H1 (cell line): ENCODE measurements around the gene STH. TPM values are rescaled to one million over a fixed set of nuclear protein-coding genes. Genes with fewer than 3 reads are reported as not detected.

ENCODE experiments used
- CTCF ChIA-PET: fragments of 300-600 bp; sonication (Branson Sonifier 250); formaldehyde crosslinking; loops from one replicate; lab custom pipeline; 2021; ENCODE audit not compliant: partially characterized antibody; lab: Charles Lee
- POLR2A ChIA-PET: fragments of 300-600 bp; sonication (Branson Sonifier 250); formaldehyde crosslinking; loops from one replicate; lab custom pipeline; 2021; ENCODE audit warnings: inconsistent platforms; ENCODE audit not compliant: partially characterized antibody; lab: Charles Lee
- DNase-seq, 2 experiments: peaks; one replicate each; pipeline versions ENCODE4 v3.0.0 to v3.0.0-alpha.2; 2010 to 2022; ENCODE audit warnings: low spot score in 2 of 2, low read depth in 1 of 2, mixed read lengths in 1 of 2
- FAIRE-seq: peaks from 2 replicates; lab custom pipeline; 2011; peaks lifted over from hg19 to GRCh38; lab: Jason Lieb, UNC
- H2AFZ ChIP-seq: 2 replicates; pipeline ENCODE4 v1.8.1; 2012; ENCODE audit warnings: low read length, inconsistent platforms
- H2AK5ac ChIP-seq: 2 replicates; pipeline ENCODE4 v1.6.1; 2013; ENCODE audit warnings: low read depth, low read length
- H2BK120ac ChIP-seq: replicated peaks from 2 replicates; pipeline ENCODE3; 2013; ENCODE audit warnings: low read depth, low read length, inconsistent platforms
- H2BK12ac ChIP-seq: 2 replicates; pipeline ENCODE4 v1.6.1; 2013; ENCODE audit warnings: low read depth, low read length
- H2BK15ac ChIP-seq: 2 replicates; pipeline ENCODE4 v1.6.1; 2013; ENCODE audit warnings: low read length
- H2BK20ac ChIP-seq: 2 replicates; pipeline ENCODE4 v1.6.1; 2013; ENCODE audit warnings: low read length
- H2BK5ac ChIP-seq: 2 replicates; pipeline ENCODE4 v1.6.1; 2013; ENCODE audit warnings: low read depth, low read length
- H3K14ac ChIP-seq: 2 replicates; pipeline ENCODE4 v1.6.1; 2013; ENCODE audit warnings: inconsistent platforms; ENCODE audit not compliant: insufficient read length
- H3K18ac ChIP-seq: 2 replicates; pipeline ENCODE4 v1.6.1; 2013; ENCODE audit warnings: low read length; ENCODE audit errors: extremely low read depth
- H3K23ac ChIP-seq: 2 replicates; pipeline ENCODE4 v1.6.1; 2013; ENCODE audit warnings: inconsistent platforms; ENCODE audit not compliant: insufficient read length
- H3K23me2 ChIP-seq: 2 replicates; pipeline ENCODE4 v1.6.1; 2013; ENCODE audit warnings: low read depth, low read length
- H3K27ac ChIP-seq: 2 replicates; pipeline ENCODE4 v1.6.1; 2011; ENCODE audit warnings: low read depth, low read length, inconsistent platforms
- H3K27me3 ChIP-seq, 4 experiments: replicated peaks in 1 of 4; 1 replicate in 1 of 4; 2 replicates in 3 of 4; pipeline versions ENCODE4 v1.6.1 to v1.8.1; 2011 to 2013; ENCODE audit warnings: low read length in 3 of 4, mild to moderate bottlenecking in 3 of 4, inconsistent platforms in 2 of 4, mixed read lengths in 2 of 4, moderate library complexity in 1 of 4; ENCODE audit not compliant: control insufficient read depth in 3 of 4, insufficient read depth in 3 of 4; ENCODE audit errors: extremely low read depth in 1 of 4
- H3K36me3 ChIP-seq, 4 experiments: 2 replicates each; pipeline versions ENCODE4 v1.6.1 to v1.8.1; 2011 to 2013; ENCODE audit warnings: mild to moderate bottlenecking in 4 of 4, low read length in 3 of 4, moderate library complexity in 2 of 4, control low read depth in 1 of 4, inconsistent platforms in 1 of 4; ENCODE audit not compliant: insufficient read depth in 4 of 4, control insufficient read depth in 2 of 4
- H3K4ac ChIP-seq: replicated peaks from 2 replicates; pipeline ENCODE3; 2013; ENCODE audit warnings: low read length, low read depth, mixed read lengths, inconsistent platforms; ENCODE audit not compliant: insufficient read length
- H3K4me1 ChIP-seq, 4 experiments: replicated peaks in 1 of 4; 1 replicate in 1 of 4; 2 replicates in 3 of 4; pipeline versions ENCODE4 v1.6.1 to v1.8.1; 2011 to 2013; ENCODE audit warnings: low read length in 3 of 4, inconsistent platforms in 2 of 4, mixed read lengths in 1 of 4; ENCODE audit not compliant: insufficient read depth in 4 of 4, control insufficient read depth in 3 of 4
- H3K4me2 ChIP-seq, 2 experiments: 2 replicates each; pipeline versions ENCODE4 v1.6.1 to v1.8.1; 2011 to 2013; ENCODE audit warnings: low read depth in 2 of 2, low read length in 2 of 2, control low read depth in 1 of 2, inconsistent platforms in 1 of 2, mild to moderate bottlenecking in 1 of 2; ENCODE audit not compliant: insufficient read depth in 1 of 2
- H3K4me3 ChIP-seq, 4 experiments: fragments of 200-600, 300-600 bp in 1 of 4; sonication (generic), shearing (Covaris generic), sonication (Bioruptor Twin) in 1 of 4; 2 replicates each; pipeline versions ENCODE4 v1.5.1 to v1.8.1; 2011 to 2016; ENCODE audit warnings: low read length in 4 of 4, low read depth in 3 of 4, control low read depth in 2 of 4, inconsistent platforms in 2 of 4, mild to moderate bottlenecking in 2 of 4, mixed read lengths in 1 of 4, moderate library complexity in 1 of 4; ENCODE audit not compliant: insufficient read depth in 2 of 4; ENCODE audit errors: extremely low read depth in 1 of 4
- H3K56ac ChIP-seq: replicated peaks from 2 replicates; pipeline ENCODE3; 2013; ENCODE audit warnings: low read depth, mild to moderate bottlenecking, mixed read lengths, low read length, inconsistent platforms; ENCODE audit not compliant: insufficient read length
- H3K79me1 ChIP-seq: 2 replicates; pipeline ENCODE4 v1.6.1; 2013; ENCODE audit warnings: low read depth, low read length, control low read depth
- H3K79me2 ChIP-seq, 2 experiments: 2 replicates each; pipeline versions ENCODE4 v1.6.1 to v1.8.1; 2012 to 2013; ENCODE audit warnings: low read length in 2 of 2, mild to moderate bottlenecking in 2 of 2, inconsistent platforms in 1 of 2; ENCODE audit not compliant: insufficient read depth in 2 of 2, control insufficient read depth in 1 of 2
- H3K9ac ChIP-seq, 4 experiments: replicated peaks in 1 of 4; 1 replicate in 1 of 4; 2 replicates in 3 of 4; pipeline versions ENCODE4 v1.6.1 to v1.8.1; 2011 to 2013; ENCODE audit warnings: low read depth in 3 of 4, low read length in 3 of 4, control low read depth in 2 of 4, mild to moderate bottlenecking in 2 of 4, moderate library complexity in 2 of 4, inconsistent platforms in 1 of 4; ENCODE audit errors: extremely low read depth in 1 of 4
- H3K9me3 ChIP-seq, 2 experiments: 2 replicates each; pipeline versions ENCODE4 v1.6.1 to v1.8.1; 2012 to 2013; ENCODE audit warnings: mild to moderate bottlenecking in 2 of 2, moderate library complexity in 2 of 2, control low read depth in 1 of 2, inconsistent platforms in 1 of 2, low read depth in 1 of 2, low read length in 1 of 2, mixed read lengths in 1 of 2; ENCODE audit not compliant: insufficient read depth in 2 of 2
- H4K20me1 ChIP-seq, 2 experiments: replicated peaks in 1 of 2; 2 replicates each; pipeline versions ENCODE3 to v1.8.1; 2011 to 2013; ENCODE audit warnings: inconsistent platforms in 2 of 2, low read length in 2 of 2, mild to moderate bottlenecking in 1 of 2; ENCODE audit not compliant: insufficient read depth in 2 of 2, control insufficient read depth in 1 of 2
- H4K5ac ChIP-seq: 2 replicates; pipeline ENCODE4 v1.6.1; 2013; ENCODE audit warnings: low read length, low read depth, mixed read lengths, inconsistent platforms; ENCODE audit not compliant: insufficient read length
- H4K8ac ChIP-seq: 2 replicates; pipeline ENCODE4 v1.8.0; 2013; ENCODE audit warnings: mild to moderate bottlenecking, moderate library complexity, low read length, inconsistent platforms; ENCODE audit not compliant: insufficient read depth; ENCODE audit errors: extremely low read depth
- H4K91ac ChIP-seq: replicated peaks from 2 replicates; pipeline ENCODE3; 2013; ENCODE audit warnings: low read length, mixed read lengths, inconsistent platforms; ENCODE audit not compliant: insufficient read length
- CBX5 ChIP-seq: fragments of 300-800, 300-1000 bp; sonication (generic); IDR thresholded peaks from 2 replicates; pipeline ENCODE4 v1.7.1; 2016; ENCODE audit warnings: antibody characterized with exemption, low read length, low read depth
- RNF2 ChIP-seq: fragments of 200-900, 300-1000 bp; sonication (generic); IDR thresholded peaks from 2 replicates; pipeline ENCODE4 v1.7.1; 2016; ENCODE audit warnings: borderline replicate concordance, low read depth, mild to moderate bottlenecking, antibody characterized with exemption, low read length; ENCODE audit not compliant: poor library complexity, severe bottlenecking; ENCODE audit errors: missing control alignments
- ZNF274 ChIP-seq: IDR thresholded peaks from 2 replicates; pipeline ENCODE4 v1.7.0; 2012; ENCODE audit warnings: low read length, borderline replicate concordance; ENCODE audit errors: extremely low read depth
- WGBS, 2 experiments: shearing (Covaris generic) in 1 of 2; methylation state at CpG; one replicate each; pipeline versions ENCODE4 v1.1.6 to v1.1.7; 2013 to 2015; ENCODE audit warnings: low lambda C conversion rate in 2 of 2, mixed read lengths in 2 of 2, inconsistent platforms in 1 of 2, low coverage in 1 of 2, missing lambda C conversion rate in 1 of 2; ENCODE audit not compliant: insufficient replicate concordance in 2 of 2, insufficient coverage in 1 of 2, insufficient read length in 1 of 2; ENCODE audit errors: extremely low coverage in 1 of 2, missing lambda C conversion rate in 1 of 2; 5-methylcytosine and 5-hydroxymethylcytosine counted together
- polyA plus RNA-seq, 7 experiments: library from polyadenylated mRNA; depleted of rRNA in 3 of 7; stranded (reverse) in 5 of 7; unstranded in 2 of 7; fragments of >200 nt in 5 of 7; fragments of 200-250 nt in 2 of 7; gene quantifications; 1 replicate in 5 of 7; 2 replicates in 1 of 7; 4 replicates in 1 of 7; pipeline versions ENCODE4 v1.2.1 to v1.2.3, GENCODE V29; 2011 to 2013; ENCODE audit warnings: missing spikeins in 2 of 7, mixed read lengths in 2 of 7
- total RNA-seq: library from RNA; stranded (reverse); fragmentation: NEBNext Ultra II Directional; extraction: Animal tissue kit (Norgen Biotek cat#: 25700); gene quantifications from 2 replicates; pipeline ENCODE4 v1.2.1, GENCODE V29; 2021

The STH gene
- total and polyA plus RNA-seq, 2 of the 8 experiments (the other 6 are each of a cell fraction or from before 2014, with no cell fraction given): not detected

GRCh38 chr17:45995627-45996270 lies 3.3 kb upstream of the STH start:
- no peak overlapping the region for H3K4me3 ChIP-seq
- TF ChIP-seq CBX5: no peak
- no peak for TF ChIP-seq ZNF274
- no peak for TF ChIP-seq RNF2

More at GRCh38 chr17:45995627-45996270, 3.3 kb upstream of the STH start:
- no peak overlapping the region for H2AFZ ChIP-seq
- H3K79me2 ChIP-seq: no peaks in the 10 kb centered on the region
- no peak overlapping the region for H3K4ac ChIP-seq
- FAIRE-seq (no peak), DNase-seq (no peak)
- no peak overlapping the region for H2BK120ac ChIP-seq
- no peaks in the 10 kb centered on the region for H3K23me2 ChIP-seq
- no peak overlapping the region for H2BK15ac ChIP-seq
- no peak overlapping the region for H4K5ac ChIP-seq
- no peak overlapping the region for H2BK20ac ChIP-seq
- H3K56ac ChIP-seq: no peak overlapping the region
- H3K79me1 ChIP-seq: no peaks in the 10 kb centered on the region
- H3K9ac ChIP-seq: no peak overlapping the region
- peaks cover 0 to 2% (median 0%) of the 10 kb centered on the region in 4 experiments; a peak in 1 of 7 replicates for H3K27me3 ChIP-seq
- POLR2A ChIA-PET: no interaction called here
- H3K27ac ChIP-seq: no peak overlapping the region
- H3K18ac ChIP-seq: no peak overlapping the region
- H3K36me3 ChIP-seq: no peaks in the 10 kb centered on the region
- H2BK12ac ChIP-seq: no peak overlapping the region
- H4K20me1 ChIP-seq: no peaks in the 10 kb centered on the region
- H2AK5ac ChIP-seq: no peak overlapping the region
- WGBS, 2 experiments: 90% methylated on average over 14 of the region's 14 CpGs; no CpG with 5 or more reads in 1 of the 2 experiments
- no peak overlapping the region for H3K4me2 ChIP-seq
- H3K9me3 ChIP-seq: no peaks in the 10 kb centered on the region
- peaks cover 0 to 9% (median 4%) of the 10 kb centered on the region in 4 experiments; a peak in 5 of 7 replicates for H3K4me1 ChIP-seq
- H4K8ac ChIP-seq: no peak overlapping the region
- no peak overlapping the region for H4K91ac ChIP-seq
- H2BK5ac ChIP-seq: no peak overlapping the region
- no peak overlapping the region for H3K23ac ChIP-seq
- no peak overlapping the region for H3K14ac ChIP-seq
- CTCF ChIA-PET: interaction anchor here (0.8 to 1.6 kb wide), 7 partner anchors 8 to 102 kb away, joined by 3 to 7 read pairs (median 3); no protein-coding TSS in a partner anchor
